ENCODE data around the gene SPINK8.
A peak's percentile ranks its signal among the peaks of the same experiment; 100 is the strongest.
"Not testable (repeated sequence)": the region's sequence is repeated elsewhere in the genome, so short reads cannot be mapped to it uniquely, and the experiment has no call there.

SPINK8 gene

DNA sequence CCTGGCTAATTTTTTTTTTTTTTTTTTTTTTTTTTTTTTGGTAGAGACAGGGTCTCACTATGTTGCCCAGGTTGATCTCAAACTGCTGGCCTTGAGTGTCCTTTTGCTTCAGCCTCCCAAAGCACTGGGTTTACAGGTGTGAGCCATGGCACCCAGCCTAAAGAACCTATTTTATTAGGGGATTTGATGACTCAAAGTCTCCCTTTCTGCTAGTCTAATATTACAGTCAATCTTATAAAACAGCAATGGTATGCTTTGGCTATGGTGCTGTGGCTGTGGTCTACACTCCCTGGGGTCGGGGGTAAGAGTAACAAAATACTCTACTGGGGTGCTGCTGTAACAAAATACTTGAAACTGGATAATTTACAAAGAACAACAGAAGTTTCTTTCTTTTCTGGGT lies 47.8 kb downstream of the SPINK8 start:
- H3K27ac ChIP-seq: no peak overlapping the region
- DNase-seq (ENCODE audit: low read depth, low spot score): no peak

- H3K27ac ChIP-seq: no peak overlapping the region
- DNase-seq (ENCODE audit: low read depth, low spot score): no peak
Observed at GRCh38 chr3:48285132-48285531, 48.3 kb downstream of the SPINK8 start.

GRCh38 chr3:48280881-48281280 lies 52.6 kb downstream of the SPINK8 start:
- no peak overlapping the region for H3K27ac ChIP-seq
- DNase-seq (ENCODE audit: low read depth, low spot score): no peak

DNA sequence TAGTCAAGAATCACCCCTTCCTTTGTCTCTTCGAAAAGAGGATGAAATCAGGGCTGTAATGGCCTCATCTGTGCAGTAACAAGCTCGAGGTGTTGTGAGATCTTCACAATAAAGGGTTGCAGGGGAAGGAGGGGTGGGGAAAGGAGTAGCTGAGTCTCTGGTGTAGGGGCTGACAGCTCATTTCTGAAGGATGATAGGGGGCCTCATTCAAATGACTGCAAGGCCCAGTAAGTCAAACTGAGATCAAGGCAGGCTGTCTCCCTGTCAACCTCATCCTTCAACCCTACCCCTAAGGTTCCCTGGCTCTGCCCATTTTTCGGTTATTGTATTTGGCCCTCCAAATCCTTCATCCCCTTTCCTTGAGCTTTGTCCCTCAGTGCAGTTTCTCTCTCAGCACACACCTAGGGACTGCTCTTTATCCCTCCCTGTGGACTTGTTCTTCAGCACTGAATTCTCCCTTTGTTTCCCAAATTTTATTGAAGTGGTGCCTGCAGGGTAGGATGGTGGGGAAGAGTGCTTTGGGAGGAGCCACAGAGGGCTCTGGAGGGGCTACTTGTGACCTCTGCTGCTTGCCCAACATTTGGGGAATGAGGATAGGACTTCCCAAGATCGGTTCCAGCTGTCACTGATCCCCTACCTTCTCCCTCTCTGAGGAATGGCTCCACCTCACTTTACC lies 54.4 kb downstream of the SPINK8 start:
- no peak overlapping the region for H3K27ac ChIP-seq
- no peak for DNase-seq (ENCODE audit: low read depth, low spot score)

DNA sequence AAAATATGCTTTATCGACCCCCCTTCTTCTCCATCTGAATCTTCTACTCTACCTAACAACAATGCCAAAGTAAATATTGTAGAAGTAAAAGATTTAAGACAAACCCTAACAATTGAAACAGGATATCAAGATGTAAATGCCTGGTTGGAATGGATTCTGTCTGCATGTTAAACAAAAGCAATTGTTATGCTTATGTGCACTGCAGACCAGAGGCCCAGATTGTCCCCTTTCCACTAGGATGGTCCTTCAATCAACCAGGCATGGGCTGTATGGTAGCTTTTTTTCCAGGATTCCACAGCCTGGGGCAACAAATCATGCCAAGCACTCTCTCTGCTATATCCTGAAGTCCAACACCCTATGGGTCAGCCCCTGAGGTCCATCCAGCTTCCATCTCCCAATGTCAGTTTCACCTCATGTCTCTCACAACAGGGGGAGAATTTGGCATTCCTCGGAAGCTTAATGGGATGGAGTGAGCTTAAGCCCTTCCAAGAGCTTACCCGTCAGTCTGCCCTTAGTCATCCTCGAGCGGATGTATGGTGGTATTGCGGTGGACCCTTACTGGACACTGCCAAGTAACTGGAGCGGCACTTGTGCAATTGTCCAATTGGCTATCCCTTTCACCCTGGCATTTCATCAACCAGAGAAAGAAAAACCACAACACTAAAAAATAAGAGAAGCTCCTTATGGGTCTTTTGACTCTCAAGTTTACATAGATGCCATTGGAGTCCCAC lies 56.4 kb downstream of the SPINK8 start:
- DNase-seq (ENCODE audit: low read depth, low spot score): no peak
- H3K27ac ChIP-seq: no peak overlapping the region

GRCh38 chr3:48275287-48276027 lies 58.0 kb downstream of the SPINK8 start:
- DNase-seq (ENCODE audit: low read depth, low spot score): no peak
- no peak overlapping the region for H3K27ac ChIP-seq

DNA sequence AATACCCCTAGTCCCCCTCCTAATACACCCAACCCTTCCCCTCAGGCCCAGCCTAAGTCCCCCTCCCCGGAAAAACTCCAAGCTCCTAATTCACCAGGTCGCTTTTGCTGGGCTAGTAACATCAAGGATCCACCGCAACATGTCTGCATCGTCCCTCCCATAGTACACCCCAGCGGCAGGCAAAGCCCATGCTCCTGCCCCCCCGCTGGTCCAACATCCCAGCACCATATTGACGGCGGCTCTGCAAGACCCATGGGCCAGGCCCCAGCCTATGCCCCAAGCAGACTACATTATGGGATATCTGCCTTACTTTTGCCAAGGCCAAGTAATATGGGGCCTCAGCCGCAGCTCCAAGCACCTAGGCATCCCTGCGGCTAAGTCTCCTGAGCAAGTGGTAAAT lies 59.0 kb downstream of the SPINK8 start:
- DNase-seq (ENCODE audit: low read depth, low spot score): no peak
- H3K27ac ChIP-seq: no peak overlapping the region

- DNase-seq (ENCODE audit: low read depth, low spot score): no peak
- no peak overlapping the region for H3K27ac ChIP-seq
Observed at GRCh38 chr3:48273594-48274211, 59.8 kb downstream of the SPINK8 start.

- H3K27ac ChIP-seq: no peak overlapping the region
Observed at GRCh38 chr3:48271763-48272498, 61.5 kb downstream of the SPINK8 start.

GRCh38 chr3:48271223-48271622 lies 62.2 kb downstream of the SPINK8 start:
- H3K27ac ChIP-seq; DNase-seq (ENCODE audit: low read depth, low spot score): not testable (repeated sequence)

More at GRCh38 chr3:48271763-48272498, 61.5 kb downstream of the SPINK8 start:
- no peak for DNase-seq (ENCODE audit: low read depth, low spot score)

GRCh38 chr3:48270306-48270705 lies 63.2 kb downstream of the SPINK8 start:
- H3K27ac ChIP-seq: peak overlapping the region; percentile 99
- DNase-seq (ENCODE audit: low read depth, low spot score): no peak

DNA sequence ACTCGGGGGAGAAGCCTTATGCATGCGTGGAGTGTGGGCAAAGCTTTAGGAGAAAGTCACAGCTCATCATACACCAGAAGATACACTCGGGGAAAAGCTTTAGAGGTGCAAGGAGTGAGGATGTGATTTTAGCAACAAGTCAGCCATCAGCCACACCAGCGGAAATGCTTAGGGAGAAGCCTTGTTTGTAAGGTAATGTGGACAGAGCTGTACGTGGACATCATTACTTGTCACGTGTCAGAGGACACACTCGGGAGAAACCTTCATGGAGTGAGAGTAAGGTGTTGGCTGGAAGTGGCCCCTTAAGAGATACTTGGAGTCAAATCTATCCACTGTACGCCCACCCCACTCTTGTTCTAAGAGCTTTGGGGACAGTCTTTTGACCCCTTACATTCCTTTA lies 63.9 kb downstream of the SPINK8 start:
- peak overlapping the region; percentile 99 for H3K27ac ChIP-seq
- no peak for DNase-seq (ENCODE audit: low read depth, low spot score)

DNA sequence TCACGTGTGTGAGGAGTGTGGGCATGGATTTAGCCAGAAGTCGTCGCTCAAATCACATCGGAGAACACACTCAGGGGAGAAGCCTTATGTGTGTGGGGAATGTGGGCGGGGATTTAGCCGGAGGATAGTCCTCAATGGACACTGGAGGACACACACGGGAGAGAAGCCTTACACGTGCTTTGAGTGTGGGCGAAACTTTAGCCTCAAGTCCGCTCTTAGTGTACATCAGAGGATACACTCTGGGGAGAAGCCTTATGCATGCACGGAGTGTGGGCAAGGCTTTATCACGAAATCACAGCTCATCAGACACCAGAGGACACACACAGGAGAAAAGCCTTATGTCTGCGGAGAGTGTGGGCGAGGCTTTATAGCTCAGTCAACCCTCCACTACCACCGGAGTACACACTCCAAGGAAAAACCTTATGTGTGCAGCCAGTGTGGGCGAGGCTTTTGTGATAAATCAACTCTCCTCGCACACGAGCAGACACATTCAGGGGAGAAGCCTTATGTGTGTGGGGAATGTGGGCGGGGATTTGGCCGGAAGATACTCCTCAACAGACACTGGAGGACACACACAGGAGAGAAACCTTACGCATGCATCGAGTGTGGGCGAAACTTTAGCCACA lies 64.4 kb downstream of the SPINK8 start:
- DNase-seq (ENCODE audit: low read depth, low spot score): peak; percentile 55
- peak overlapping the region; percentile 99 for H3K27ac ChIP-seq

DNA sequence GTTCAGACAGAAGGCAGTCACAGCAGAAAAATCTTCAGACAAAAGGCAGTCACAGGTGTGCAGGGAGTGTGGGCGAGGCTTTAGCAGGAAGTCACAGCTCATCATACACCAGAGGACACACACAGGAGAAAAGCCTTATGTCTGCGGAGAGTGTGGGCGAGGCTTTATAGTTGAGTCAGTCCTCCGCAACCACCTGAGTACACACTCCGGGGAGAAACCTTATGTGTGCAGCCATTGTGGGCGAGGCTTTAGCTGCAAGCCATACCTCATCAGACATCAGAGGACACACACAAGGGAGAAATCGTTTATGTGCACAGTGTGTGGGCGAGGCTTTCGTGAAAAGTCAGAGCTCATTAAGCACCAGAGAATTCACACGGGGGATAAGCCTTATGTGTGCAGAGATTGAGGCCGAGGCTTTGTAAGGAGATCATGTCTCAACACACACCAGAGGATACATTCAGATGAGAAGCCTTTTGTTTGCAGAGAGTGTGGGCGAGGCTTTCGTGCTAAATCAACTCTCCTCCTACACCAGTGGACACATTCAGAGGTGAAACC lies 65.0 kb downstream of the SPINK8 start:
- DNase-seq (ENCODE audit: low read depth, low spot score): peak; percentile 98
- H3K27ac ChIP-seq: peak overlapping the region; percentile 99

GRCh38 chr3:48267782-48268181 lies 65.7 kb downstream of the SPINK8 start:
- H3K27ac ChIP-seq: peak overlapping the region; percentile 99

DNA sequence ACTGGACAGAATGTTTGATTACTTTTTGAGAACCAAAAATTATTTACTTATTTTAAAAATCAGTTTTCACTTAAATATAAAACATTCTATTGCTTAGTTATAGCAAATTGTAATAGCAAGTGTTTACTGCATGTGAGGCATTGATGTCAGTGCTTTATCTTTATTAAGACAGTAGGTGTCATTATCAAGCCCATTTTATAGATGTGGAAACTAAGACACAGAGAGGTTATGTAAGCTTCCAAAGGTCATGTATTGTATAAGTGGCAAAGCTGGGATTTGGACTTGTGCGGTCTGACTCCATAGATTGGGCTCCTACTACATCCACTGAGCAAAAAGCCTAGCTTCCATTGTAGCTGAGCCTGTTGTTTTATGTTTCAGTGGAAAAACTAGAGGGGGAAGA lies 74.9 kb downstream of the SPINK8 start:
- DNase-seq (ENCODE audit: low read depth, low spot score): no peak
- no peak overlapping the region for H3K27ac ChIP-seq

More at GRCh38 chr3:48267782-48268181, 65.7 kb downstream of the SPINK8 start:
- no peak for DNase-seq (ENCODE audit: low read depth, low spot score)

Data from epithelial cell of prostate (primary cell).